ENCODE results near the gene FGF14. TPM values are rescaled to one million over a fixed set of nuclear protein-coding genes. Genes with fewer than 3 reads are reported as not detected.
"Not testable (repeated sequence)": the region's sequence is repeated elsewhere in the genome, so short reads cannot be mapped to it uniquely, and the experiment has no call there.

FGF14 gene
- total and polyA plus RNA-seq, 2 donors, result 0.20 to 4.5 TPM

GRCh38 chr13:102028206-102028605 lies 373.6 kb downstream of the FGF14 start:
- Histone ChIP-seq H3K4me3 (ENCODE audit: low read depth, low read length) (no peak overlapping the region), H3K4me1 (ENCODE audit: insufficient read depth) (no peaks in the 10 kb centered on the region), H3K36me3 (ENCODE audit: insufficient read depth) (no peaks in the 10 kb centered on the region), H3K27ac (ENCODE audit: low read depth) (no peak overlapping the region)
- WGBS, result 80% methylated on average over 4 of the region's 4 CpGs
- DNase-seq (ENCODE audit: extremely low spot score), result no peak

- H3K36me3 ChIP-seq (ENCODE audit: insufficient read depth), result no peaks in the 10 kb centered on the region
- no peak overlapping the region for H3K27ac ChIP-seq (ENCODE audit: low read depth)
- DNase-seq (ENCODE audit: extremely low spot score), result no peak
- WGBS, result 87% methylated on average over 2 of the region's 2 CpGs
- no peaks in the 10 kb centered on the region for H3K4me1 ChIP-seq (ENCODE audit: insufficient read depth)
- H3K4me3 ChIP-seq (ENCODE audit: low read depth, low read length), result no peak overlapping the region
Measured at GRCh38 chr13:102021777-102022176, 380.1 kb downstream of the FGF14 start.

- 66% methylated on average over 4 of the region's 4 CpGs for WGBS
- Histone ChIP-seq H3K27ac (ENCODE audit: low read depth) (no peak overlapping the region), H3K36me3 (ENCODE audit: insufficient read depth) (no peaks in the 10 kb centered on the region), H3K4me3 (ENCODE audit: low read depth, low read length) (no peak overlapping the region), H3K4me1 (ENCODE audit: insufficient read depth) (no peaks in the 10 kb centered on the region)
- DNase-seq (ENCODE audit: extremely low spot score), result no peak
Measured at GRCh38 chr13:102020611-102021216, 381.1 kb downstream of the FGF14 start.

GRCh38 chr13:102018716-102019115 lies 383.1 kb downstream of the FGF14 start:
- H3K27ac ChIP-seq (ENCODE audit: low read depth), result no peak overlapping the region
- DNase-seq (ENCODE audit: extremely low spot score), result no peak
- H3K4me1 ChIP-seq (ENCODE audit: insufficient read depth), result no peaks in the 10 kb centered on the region
- no peaks in the 10 kb centered on the region for H3K36me3 ChIP-seq (ENCODE audit: insufficient read depth)
- H3K4me3 ChIP-seq (ENCODE audit: low read depth, low read length), result no peak overlapping the region

- DNase-seq (ENCODE audit: extremely low spot score), result no peak
Measured at GRCh38 chr13:102017248-102017647, 384.6 kb downstream of the FGF14 start.

GRCh38 chr13:102012299-102013293 lies 389.3 kb downstream of the FGF14 start:
- H3K4me3 ChIP-seq (ENCODE audit: low read depth, low read length), result no peak overlapping the region
- WGBS, result 57% methylated on average over 7 of the region's 7 CpGs
- H3K27ac ChIP-seq (ENCODE audit: low read depth), result no peak overlapping the region
- no peak for DNase-seq (ENCODE audit: extremely low spot score)
- no peaks in the 10 kb centered on the region for H3K36me3 ChIP-seq (ENCODE audit: insufficient read depth)
- no peaks in the 10 kb centered on the region for H3K4me1 ChIP-seq (ENCODE audit: insufficient read depth)

More at GRCh38 chr13:102017248-102017647, 384.6 kb downstream of the FGF14 start:
- Histone ChIP-seq H3K36me3 (ENCODE audit: insufficient read depth) (no peaks in the 10 kb centered on the region), H3K4me1 (ENCODE audit: insufficient read depth) (no peaks in the 10 kb centered on the region), H3K4me3 (ENCODE audit: low read depth, low read length) (no peak overlapping the region), H3K27ac (ENCODE audit: low read depth) (no peak overlapping the region)

GRCh38 chr13:102011455-102011854 lies 390.4 kb downstream of the FGF14 start:
- not testable (repeated sequence) for H3K36me3 ChIP-seq (ENCODE audit: insufficient read depth); H3K27ac ChIP-seq (ENCODE audit: low read depth); H3K4me1 ChIP-seq (ENCODE audit: insufficient read depth); H3K4me3 ChIP-seq (ENCODE audit: low read depth, low read length); DNase-seq (ENCODE audit: extremely low spot score)
- 65% methylated on average over 5 of the region's 5 CpGs for WGBS

GRCh38 chr13:102003848-102004570 lies 397.8 kb downstream of the FGF14 start:
- 72% methylated on average over 5 of the region's 5 CpGs for WGBS
- Histone ChIP-seq H3K36me3 (ENCODE audit: insufficient read depth) (no peaks in the 10 kb centered on the region), H3K27ac (ENCODE audit: low read depth) (no peak overlapping the region), H3K4me1 (ENCODE audit: insufficient read depth) (no peaks in the 10 kb centered on the region), H3K4me3 (ENCODE audit: low read depth, low read length) (no peak overlapping the region)
- no peak for DNase-seq (ENCODE audit: extremely low spot score)

- no peaks in the 10 kb centered on the region for H3K4me1 ChIP-seq (ENCODE audit: insufficient read depth)
- no peak overlapping the region for H3K27ac ChIP-seq (ENCODE audit: low read depth)
- no peaks in the 10 kb centered on the region for H3K36me3 ChIP-seq (ENCODE audit: insufficient read depth)
- no peak overlapping the region for H3K4me3 ChIP-seq (ENCODE audit: low read depth, low read length)
- WGBS, result 46% methylated on average over 3 of the region's 3 CpGs
- DNase-seq (ENCODE audit: extremely low spot score), result no peak
Measured at GRCh38 chr13:102002287-102002686, 399.6 kb downstream of the FGF14 start.

GRCh38 chr13:102000764-102001163 lies 401.1 kb downstream of the FGF14 start:
- Histone ChIP-seq H3K36me3 (ENCODE audit: insufficient read depth) (no peaks in the 10 kb centered on the region), H3K4me3 (ENCODE audit: low read depth, low read length) (no peak overlapping the region), H3K27ac (ENCODE audit: low read depth) (no peak overlapping the region), H3K4me1 (ENCODE audit: insufficient read depth) (no peaks in the 10 kb centered on the region)
- no peak for DNase-seq (ENCODE audit: extremely low spot score)

GRCh38 chr13:101998129-101998528 lies 403.7 kb downstream of the FGF14 start:
- no peak overlapping the region for H3K27ac ChIP-seq (ENCODE audit: low read depth)
- 91% methylated on average over 1 of the region's 1 CpG for WGBS
- H3K4me1 ChIP-seq (ENCODE audit: insufficient read depth), result no peaks in the 10 kb centered on the region
- no peak overlapping the region for H3K4me3 ChIP-seq (ENCODE audit: low read depth, low read length)
- DNase-seq (ENCODE audit: extremely low spot score), result no peak
- H3K36me3 ChIP-seq (ENCODE audit: insufficient read depth), result no peaks in the 10 kb centered on the region

GRCh38 chr13:101996954-101997353 lies 404.9 kb downstream of the FGF14 start:
- no peak overlapping the region for H3K4me3 ChIP-seq (ENCODE audit: low read depth, low read length)
- WGBS, result 84% methylated on average over 3 of the region's 3 CpGs
- H3K4me1 ChIP-seq (ENCODE audit: insufficient read depth), result no peaks in the 10 kb centered on the region
- H3K27ac ChIP-seq (ENCODE audit: low read depth), result no peak overlapping the region
- DNase-seq (ENCODE audit: extremely low spot score), result no peak
- H3K36me3 ChIP-seq (ENCODE audit: insufficient read depth), result no peaks in the 10 kb centered on the region

- WGBS, result 56% methylated on average over 5 of the region's 5 CpGs
- Histone ChIP-seq H3K4me1 (ENCODE audit: insufficient read depth) (no peaks in the 10 kb centered on the region), H3K36me3 (ENCODE audit: insufficient read depth) (no peaks in the 10 kb centered on the region), H3K4me3 (ENCODE audit: low read depth, low read length) (no peak overlapping the region), H3K27ac (ENCODE audit: low read depth) (no peak overlapping the region)
- no peak for DNase-seq (ENCODE audit: extremely low spot score)
Measured at GRCh38 chr13:101989798-101990350, 412.0 kb downstream of the FGF14 start.

Data from urinary bladder (tissue), 4 donors.